ENCODE measurements around the gene ABO.

- TF ChIP-seq, protein P1, sequence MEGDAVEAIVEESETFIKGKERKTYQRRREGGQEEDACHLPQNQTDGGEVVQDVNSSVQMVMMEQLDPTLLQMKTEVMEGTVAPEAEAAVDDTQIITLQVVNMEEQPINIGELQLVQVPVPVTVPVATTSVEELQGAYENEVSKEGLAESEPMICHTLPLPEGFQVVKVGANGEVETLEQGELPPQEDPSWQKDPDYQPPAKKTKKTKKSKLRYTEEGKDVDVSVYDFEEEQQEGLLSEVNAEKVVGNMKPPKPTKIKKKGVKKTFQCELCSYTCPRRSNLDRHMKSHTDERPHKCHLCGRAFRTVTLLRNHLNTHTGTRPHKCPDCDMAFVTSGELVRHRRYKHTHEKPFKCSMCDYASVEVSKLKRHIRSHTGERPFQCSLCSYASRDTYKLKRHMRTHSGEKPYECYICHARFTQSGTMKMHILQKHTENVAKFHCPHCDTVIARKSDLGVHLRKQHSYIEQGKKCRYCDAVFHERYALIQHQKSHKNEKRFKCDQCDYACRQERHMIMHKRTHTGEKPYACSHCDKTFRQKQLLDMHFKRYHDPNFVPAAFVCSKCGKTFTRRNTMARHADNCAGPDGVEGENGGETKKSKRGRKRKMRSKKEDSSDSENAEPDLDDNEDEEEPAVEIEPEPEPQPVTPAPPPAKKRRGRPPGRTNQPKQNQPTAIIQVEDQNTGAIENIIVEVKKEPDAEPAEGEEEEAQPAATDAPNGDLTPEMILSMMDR (IDR thresholded peaks at IDR 0.05; ENCODE audit: low read depth, low read length, poor library complexity, severe bottlenecking) = no peak
- no peak for TF ChIP-seq EZH2phosphoT487 (IDR thresholded peaks at IDR 0.05; ENCODE audit: borderline replicate concordance, low read length)
Measured at GRCh38 chr9:133277467-133277866, 2.5 kb upstream of the ABO start.

Measured in DOHH2 (cell line).